ENCODE results near the gene CCNE1.

DNA sequence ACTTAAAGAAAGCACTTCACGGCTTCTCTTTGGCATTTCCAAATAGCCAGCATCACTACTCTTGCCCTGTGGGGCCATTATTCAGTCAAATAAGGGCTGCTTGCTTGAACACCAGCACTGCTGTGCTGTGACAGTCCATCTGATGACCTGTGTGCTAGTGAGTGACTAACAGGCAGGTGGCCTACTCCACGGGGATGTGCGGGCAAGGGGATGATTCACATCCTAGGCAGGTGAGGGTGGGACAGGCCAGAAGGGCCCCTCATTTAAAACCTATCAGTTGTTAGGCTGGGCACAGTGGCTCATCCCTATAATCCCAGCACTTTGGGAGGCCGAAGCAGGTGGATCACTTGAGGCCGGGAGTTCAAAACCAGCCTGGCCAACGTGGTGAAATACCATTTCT, 8.2 kb downstream of the CCNE1 start:
- TF ChIP-seq CTCF (IDR thresholded peaks at IDR 0.05): no peak
- no peak for TF ChIP-seq POLR2A (IDR thresholded peaks at IDR 0.05)
